ENCODE results near the gene DPEP3. TPM values are rescaled to one million over a fixed set of nuclear protein-coding genes. Genes with fewer than 3 reads are reported as not detected.

The DPEP3 gene
- total RNA-seq, 6 donors from 2014 or later: 0.15 to 1.0 (median 0.30) TPM; not detected in 2

DNA sequence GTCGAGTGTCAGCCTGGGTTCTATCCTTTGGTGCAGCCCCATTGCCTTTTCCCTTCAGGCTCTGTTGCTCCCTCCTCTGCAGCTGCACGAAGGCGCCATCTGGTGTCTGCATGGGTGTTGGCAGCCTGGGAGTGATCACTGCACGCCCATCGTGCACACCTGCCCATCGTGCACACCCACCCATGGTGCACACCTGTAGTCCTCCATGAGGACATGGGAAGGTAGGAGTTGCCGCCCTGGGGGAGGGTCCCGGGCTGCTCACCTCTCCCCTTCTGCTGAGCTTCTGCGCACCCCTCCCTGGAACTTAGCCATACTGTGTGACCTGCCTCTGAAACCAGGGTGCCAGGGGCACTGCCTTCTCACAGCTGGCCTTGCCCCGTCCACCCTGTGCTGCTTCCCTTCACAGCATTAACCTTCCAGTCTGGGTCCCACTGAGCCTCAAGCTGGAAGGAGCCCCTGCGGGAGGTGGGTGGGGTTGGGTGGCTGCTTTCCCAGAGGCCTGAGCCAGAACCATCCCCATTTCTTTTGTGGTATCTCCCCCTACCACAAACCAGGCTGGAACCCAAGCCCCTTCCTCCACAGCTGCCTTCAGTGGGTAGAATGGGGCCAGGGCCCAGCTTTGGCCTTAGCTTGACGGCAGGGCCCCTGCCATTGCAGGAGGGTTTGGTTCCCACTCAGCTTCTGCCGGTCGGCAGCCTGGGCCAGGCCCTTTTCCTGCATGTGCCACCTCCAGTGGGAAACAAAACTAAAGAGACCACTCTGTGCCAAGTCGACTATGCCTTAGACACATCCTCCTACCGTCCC, 51.5 kb downstream of the DPEP3 start:
- ATAC-seq (ENCODE audit: low FRiP score in 2 of 2): peak; percentile 75 to 84
- TF ChIP-seq CTCF (IDR thresholded peaks at IDR 0.05) (peak; percentile 78 to 94 (median 88)), EP300 (IDR thresholded peaks at IDR 0.05) (no peak)
- 51 to 72% methylated on average over 7 to 16 of the region's 16 CpGs for WGBS, 2 donors
- no peaks in the 10 kb centered on the region for H3K9me3 ChIP-seq
- H3K4me3 ChIP-seq: no peak overlapping the region
- peak in 1 of 2 donors; percentile 69 for DNase-seq
- peaks cover 12 to 34% (median 12%) of the 10 kb centered on the region in 4 donors for H3K4me1 ChIP-seq
- peaks cover 3 to 51% (median 35%) of the 10 kb centered on the region in 4 donors for H3K36me3 ChIP-seq
- no peaks in the 10 kb centered on the region for H3K27me3 ChIP-seq
- no peak overlapping the region for H3K27ac ChIP-seq

DNA sequence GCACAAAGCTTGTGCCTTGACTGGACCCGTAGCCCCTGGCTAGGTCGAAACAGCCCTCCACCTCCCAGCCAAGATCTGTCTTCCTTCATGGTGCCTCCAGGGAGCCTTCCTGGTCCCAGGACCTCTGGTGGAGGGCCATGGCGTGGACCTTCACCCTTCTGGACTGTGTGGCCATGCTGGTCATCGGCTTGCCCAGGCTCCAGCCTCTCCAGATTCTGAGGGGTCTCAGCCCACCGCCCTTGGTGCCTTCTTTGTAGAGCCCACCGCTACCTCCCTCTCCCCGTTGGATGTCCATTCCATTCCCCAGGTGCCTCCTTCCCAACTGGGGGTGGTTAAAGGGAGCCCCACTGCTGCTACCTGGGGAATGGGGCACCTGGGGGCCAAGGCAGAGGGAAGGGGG, 52.2 kb downstream of the DPEP3 start:
- TF ChIP-seq CTCF (IDR thresholded peaks at IDR 0.05) (no peak), POLR2AphosphoS5 (IDR thresholded peaks at IDR 0.05) (no peak), EP300 (IDR thresholded peaks at IDR 0.05) (no peak), POLR2A (IDR thresholded peaks at IDR 0.05) (no peak)
- WGBS, 2 donors: 90 to 94% methylated on average over 5 to 7 of the region's 7 CpGs

DNA sequence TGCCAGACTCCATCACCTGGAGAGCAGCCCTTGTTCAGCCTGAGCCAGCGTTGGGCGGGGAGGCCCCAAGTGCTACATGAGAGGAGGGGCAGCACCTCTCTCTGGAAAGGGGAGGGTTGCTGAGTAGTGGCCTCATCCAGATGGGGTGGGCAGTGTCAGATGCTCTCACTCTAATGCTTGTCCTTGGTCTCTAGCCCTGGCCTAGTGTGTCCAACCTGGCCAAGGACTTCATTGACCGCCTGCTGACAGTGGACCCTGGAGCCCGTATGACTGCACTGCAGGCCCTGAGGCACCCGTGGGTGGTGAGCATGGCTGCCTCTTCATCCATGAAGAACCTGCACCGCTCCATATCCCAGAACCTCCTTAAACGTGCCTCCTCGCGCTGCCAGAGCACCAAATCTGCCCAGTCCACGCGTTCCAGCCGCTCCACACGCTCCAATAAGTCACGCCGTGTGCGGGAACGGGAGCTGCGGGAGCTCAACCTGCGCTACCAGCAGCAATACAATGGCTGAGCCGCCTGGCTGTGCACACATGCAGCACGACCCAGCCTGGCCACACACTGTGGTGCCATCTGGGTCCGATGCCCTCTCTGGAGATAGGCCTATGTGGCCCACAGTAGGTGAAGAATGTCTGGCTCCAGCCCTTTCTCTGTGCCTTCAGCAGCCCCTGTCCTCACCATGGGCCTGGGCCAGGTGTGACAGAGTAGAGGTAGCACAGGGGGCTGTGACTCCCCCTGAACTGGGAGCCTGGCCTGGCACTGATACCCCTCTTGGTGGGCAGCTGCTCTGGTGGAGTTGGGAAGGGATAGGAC, 53.0 kb downstream of the DPEP3 start:
- no peak for DNase-seq
- peaks cover 3 to 51% (median 29%) of the 10 kb centered on the region in 4 donors for H3K36me3 ChIP-seq

More for the DNA sequence above, 52.2 kb downstream of the DPEP3 start:
- DNase-seq (no peak), ATAC-seq (ENCODE audit: low FRiP score in 2 of 2) (no peak)
- peaks cover 12 to 40% (median 12%) of the 10 kb centered on the region in 4 donors for H3K4me1 ChIP-seq
- no peak overlapping the region for H3K4me3 ChIP-seq
- no peaks in the 10 kb centered on the region for H3K9me3 ChIP-seq
- no peaks in the 10 kb centered on the region for H3K27me3 ChIP-seq
- no peak overlapping the region for H3K27ac ChIP-seq
- H3K36me3 ChIP-seq: peaks cover 3 to 54% (median 31%) of the 10 kb centered on the region in 4 donors

DNA sequence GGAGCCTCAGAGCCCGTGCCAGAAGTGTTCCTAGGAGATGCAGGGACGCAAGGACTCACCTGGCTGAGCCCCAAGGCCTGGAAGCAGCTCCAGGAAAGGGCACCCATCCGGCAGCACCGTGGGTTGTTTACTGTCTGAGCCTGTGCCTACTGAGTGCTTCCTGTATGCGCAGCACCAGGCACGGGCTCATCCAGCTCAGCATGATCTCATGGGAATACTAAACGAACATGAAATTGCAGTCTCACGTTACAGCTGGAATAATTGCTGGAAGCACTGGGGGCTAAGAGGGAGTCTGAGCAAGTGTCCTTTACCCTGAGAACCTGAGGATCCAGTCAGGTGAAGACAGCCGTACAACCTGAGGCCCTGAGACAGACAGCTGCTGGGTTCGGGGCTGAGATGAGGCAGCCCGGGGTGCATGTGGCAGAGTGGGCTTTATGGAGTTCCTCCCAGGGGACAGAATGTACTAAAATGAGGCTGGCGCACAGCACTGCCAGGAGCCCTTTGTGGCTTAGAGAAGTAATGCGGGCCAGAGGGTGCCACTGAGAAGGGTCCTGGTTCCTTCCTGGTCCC, 54.0 kb downstream of the DPEP3 start:
- Histone ChIP-seq H3K27me3 (no peaks in the 10 kb centered on the region), H3K27ac (peak overlapping the region; percentile 57 to 80 (median 70)), H3K4me1 (peaks cover 12 to 54% (median 14%) of the 10 kb centered on the region in 4 donors), H3K9me3 (no peaks in the 10 kb centered on the region), H3K36me3 (peaks cover 3 to 47% (median 25%) of the 10 kb centered on the region in 4 donors), H3K4me3 (no peak overlapping the region)
- DNase-seq (peak in 1 of 2 donors; percentile 64), ATAC-seq (ENCODE audit: low FRiP score in 2 of 2) (no peak)
- WGBS, 2 donors: 44 to 61% methylated on average over 8 to 13 of the region's 13 CpGs
- TF ChIP-seq EP300 (IDR thresholded peaks at IDR 0.05) (no peak), CTCF (IDR thresholded peaks at IDR 0.05) (peak in 1 of 6 experiments; percentile 39), POLR2AphosphoS5 (IDR thresholded peaks at IDR 0.05) (peak in 1 of 2 donors; percentile 40), POLR2A (IDR thresholded peaks at IDR 0.05) (no peak)

More for the DNA sequence above, 53.0 kb downstream of the DPEP3 start:
- Histone ChIP-seq H3K9me3 (no peaks in the 10 kb centered on the region), H3K4me1 (peaks cover 12 to 46% (median 13%) of the 10 kb centered on the region in 4 donors), H3K27ac (peak overlapping the region in 2 of 4 donors; percentile 74 to 80), H3K4me3 (no peak overlapping the region), H3K27me3 (no peaks in the 10 kb centered on the region)
- WGBS, 2 donors: 92 to 93% methylated on average over 19 to 21 of the region's 22 CpGs
- ATAC-seq (ENCODE audit: low FRiP score in 2 of 2): no peak
- TF ChIP-seq EP300 (IDR thresholded peaks at IDR 0.05) (no peak), POLR2A (IDR thresholded peaks at IDR 0.05) (no peak), CTCF (IDR thresholded peaks at IDR 0.05) (no peak), POLR2AphosphoS5 (IDR thresholded peaks at IDR 0.05) (no peak)

Small RNA genes lying within 50 kb of the gene (small RNA-seq; reads per million reads assigned to genes)
- 0 reads per million in 4 donors for gene RNU6-359P

Other genes starting within 250 kb of the DPEP3 start
- 10 to 100 TPM in 5 of 6 donors, 1 to 10 TPM in 1; 6.5 to 50.3 (median 17.0) TPM for gene RANBP10, start 173.9 kb downstream of the DPEP3 start, total RNA-seq
- 10 to 100 TPM in 1 of 6 donors, 1 to 10 TPM in 4, under 1 TPM in 1; 0.66 to 13.1 (median 4.4) TPM for gene TSNAXIP1, start 173.6 kb downstream of the DPEP3 start, total RNA-seq
- gene THAP11, start 138.2 kb downstream of the DPEP3 start, total RNA-seq: 10 to 100 TPM; 28.3 to 66.3 (median 34.3) TPM
- 100 to 1,000 TPM in 2 of 6 donors, 10 to 100 TPM in 4; 50.2 to 203 (median 78.3) TPM for gene NUTF2, start 133.6 kb downstream of the DPEP3 start, total RNA-seq
- 100 to 1,000 TPM in 1 of 6 donors, 10 to 100 TPM in 5; 30.6 to 201 (median 50.6) TPM for gene CENPT, start 132.8 kb downstream of the DPEP3 start, total RNA-seq
- 100 to 1,000 TPM in 1 of 6 donors, 10 to 100 TPM in 5; 41.6 to 101 (median 65.0) TPM for gene EDC4, start 107.4 kb downstream of the DPEP3 start, total RNA-seq
- gene NRN1L, start 95.6 kb downstream of the DPEP3 start, total RNA-seq: 1 to 10 TPM in 5 of 6 donors, not detected in 1; 1.6 to 4.2 (median 2.3) TPM
- 10 to 100 TPM; 21.9 to 36.5 (median 31.5) TPM for gene PSKH1, start 87.2 kb downstream of the DPEP3 start, total RNA-seq
- gene CTRL, start 48.6 kb downstream of the DPEP3 start, total RNA-seq: 1 to 10 TPM; 1.6 to 4.2 (median 2.4) TPM
- gene PSMB10, start 43.6 kb downstream of the DPEP3 start, total RNA-seq: 100 to 1,000 TPM in 1 of 6 donors, 10 to 100 TPM in 5; 48.2 to 106 (median 60.6) TPM
- 100 to 1,000 TPM in 1 of 6 donors, 10 to 100 TPM in 5; 21.9 to 117 (median 26.1) TPM for gene LCAT, start 36.4 kb downstream of the DPEP3 start, total RNA-seq
- 100 to 1,000 TPM in 3 of 6 donors, 10 to 100 TPM in 3; 54.6 to 276 (median 98.3) TPM for gene SLC12A4, start 11.9 kb downstream of the DPEP3 start, total RNA-seq
- gene DPEP2, start 19.0 kb upstream of the DPEP3 start, total RNA-seq: 10 to 100 TPM in 5 of 6 donors, 1 to 10 TPM in 1; 7.1 to 56.6 (median 23.0) TPM
- not detected for gene DPEP2NB, start 35.4 kb upstream of the DPEP3 start, total RNA-seq
- gene DDX28, start 42.7 kb upstream of the DPEP3 start, total RNA-seq: 10 to 100 TPM in 4 of 6 donors, 1 to 10 TPM in 2; 4.4 to 13.2 (median 12.1) TPM
- gene DUS2, start 42.8 kb upstream of the DPEP3 start, total RNA-seq: 10 to 100 TPM; 12.7 to 28.3 (median 16.8) TPM
- 10 to 100 TPM; 49.1 to 95.3 (median 68.0) TPM for gene NFATC3, start 104.9 kb upstream of the DPEP3 start, total RNA-seq